GM23248 (cell line): ENCODE measurements around the gene ALCAM. TPM values are rescaled to one million over a fixed set of nuclear protein-coding genes. Genes with fewer than 3 reads are reported as not detected.

Experiments
- DNase-seq: peaks from one replicate; pipeline ENCODE4 v3.0.0-alpha.2; 2015
- H2AFZ ChIP-seq: fragments of 200-600 bp; sonication (generic); 2 replicates; pipeline ENCODE4 v1.6.1; 2016; ENCODE audit warnings: antibody characterized with exemption
- H3F3A ChIP-seq: fragments of 200-600 bp; sonication (generic); 2 replicates; pipeline ENCODE4 v1.6.1; 2016; ENCODE audit warnings: mild to moderate bottlenecking, antibody characterized with exemption, mixed run types; ENCODE audit not compliant: insufficient read depth
- H3K27ac ChIP-seq: fragments of 200-600 bp; sonication (generic); 2 replicates; pipeline ENCODE4 v1.5.1; 2016; ENCODE audit warnings: mild to moderate bottlenecking
- H3K27me3 ChIP-seq: fragments of 200-600 bp; sonication (generic); replicated peaks from 2 replicates; pipeline ENCODE4 v1.6.1; 2016; ENCODE audit warnings: mild to moderate bottlenecking; ENCODE audit not compliant: insufficient read depth
- H3K36me3 ChIP-seq: fragments of 200-600 bp; sonication (generic); 2 replicates; pipeline ENCODE4 v1.6.1; 2016; ENCODE audit warnings: low read depth, mild to moderate bottlenecking
- H3K4me1 ChIP-seq: fragments of 200-600 bp; sonication (generic); 2 replicates; pipeline ENCODE4 v1.6.1; 2016; ENCODE audit warnings: mild to moderate bottlenecking; ENCODE audit not compliant: insufficient read depth
- H3K4me2 ChIP-seq: fragments of 200-600 bp; sonication (generic); one replicate; pipeline ENCODE4 v1.6.1; 2016; ENCODE audit warnings: mild to moderate bottlenecking; ENCODE audit not compliant: unreplicated experiment
- H3K4me3 ChIP-seq: fragments of 200-600 bp; sonication (generic); 2 replicates; pipeline ENCODE4 v1.5.1; 2016; ENCODE audit warnings: mild to moderate bottlenecking
- H3K79me2 ChIP-seq: fragments of 200-600 bp; sonication (generic); 2 replicates; pipeline ENCODE4 v1.6.1; 2016; ENCODE audit warnings: mild to moderate bottlenecking; ENCODE audit not compliant: insufficient read depth
- H3K9ac ChIP-seq: fragments of 200-600 bp; sonication (generic); 2 replicates; pipeline ENCODE4 v1.6.1; 2016; ENCODE audit warnings: mild to moderate bottlenecking
- H3K9me2 ChIP-seq: fragments of 200-600 bp; sonication (generic); 2 replicates; pipeline ENCODE4 v1.6.1; 2016; ENCODE audit warnings: mixed run types, mild to moderate bottlenecking, moderate library complexity; ENCODE audit not compliant: insufficient read depth
- H3K9me3 ChIP-seq: fragments of 200-600 bp; sonication (generic); one replicate; pipeline ENCODE4 v1.6.1; 2017; ENCODE audit warnings: low read depth
- H4K20me1 ChIP-seq: fragments of 200-600 bp; sonication (generic); 2 replicates; pipeline ENCODE4 v1.6.0; 2016; ENCODE audit not compliant: insufficient read depth
- EZH2 ChIP-seq: fragments of 200-600 bp; sonication (generic); IDR thresholded peaks from 2 replicates; pipeline ENCODE4 v1.6.1; 2018; ENCODE audit warnings: antibody characterized with exemption, mild to moderate bottlenecking; ENCODE audit not compliant: insufficient read depth, poor library complexity, severe bottlenecking
- EZH2phosphoT487 ChIP-seq: fragments of 200-600 bp; sonication (generic); IDR thresholded peaks from 2 replicates; pipeline ENCODE4 v1.6.1; 2018; ENCODE audit warnings: antibody characterized with exemption, moderate library complexity, mild to moderate bottlenecking, low read depth; ENCODE audit not compliant: insufficient read depth
- WGBS, 2 experiments: methylation state at CpG; one replicate each; pipeline ENCODE4 v1.1.6; 2015 to 2017; ENCODE audit warnings: low lambda C conversion rate in 2 of 2, low coverage in 1 of 2; ENCODE audit errors: missing lambda C conversion rate in 2 of 2; 5-methylcytosine and 5-hydroxymethylcytosine counted together
- in situ Hi-C: fragments of 300-500 bp; cut with MboI; formaldehyde crosslinking; loops from 2 replicates; pipeline ENCODE4 v1.15.0; 2020
- polyA plus RNA-seq: library from polyadenylated mRNA; unstranded; fragments of >200 nt; fragmentation: Nextera tagmentation; extraction: Ambion mirVana; gene quantifications from 2 replicates; pipeline ENCODE4 v1.2.1, GENCODE V29; 2016
- total RNA-seq: library from RNA; depleted of rRNA; stranded (reverse); fragments of >200 nt; shearing (Covaris generic); gene quantifications from 2 replicates; pipeline ENCODE4 v1.2.3, GENCODE V29; 2014

The ALCAM gene
- total and polyA plus RNA-seq, 2 experiments from 2014 or later, result 88.7 to 208 TPM

- peak overlapping the region; percentile 57 for H3K27ac ChIP-seq
- no peaks in the 10 kb centered on the region for H4K20me1 ChIP-seq
- peaks cover 23% of the 10 kb centered on the region; the same call in 1 of the 2 replicates for H3F3A ChIP-seq
- peak overlapping the region; percentile 75 for H3K4me2 ChIP-seq
- 0 out of 2 replicates have a peak overlapping the region, but pooled peaks have one; percentile 5 for H3K4me3 ChIP-seq
- no peaks in the 10 kb centered on the region for H3K9me2 ChIP-seq
- H3K9me3 ChIP-seq, result no peaks in the 10 kb centered on the region
- WGBS, 2 experiments, result 56 to 57% methylated on average over 3 of the region's 3 CpGs
- peaks cover 86% of the 10 kb centered on the region for H3K79me2 ChIP-seq
- in situ Hi-C loops, result no loop called here
- peak; percentile 40 for DNase-seq
- peak overlapping the region; percentile 47 for H3K9ac ChIP-seq
- H3K27me3 ChIP-seq, result no peaks in the 10 kb centered on the region
- H3K4me1 ChIP-seq, result peaks cover 46% of the 10 kb centered on the region
- TF ChIP-seq EZH2phosphoT487, result no peak
- TF ChIP-seq EZH2, result no peak
- no peaks in the 10 kb centered on the region for H3K36me3 ChIP-seq
- H2AFZ ChIP-seq, result peak overlapping the region; percentile 42; the same call in 1 of the 2 replicates
Measured at GRCh38 chr3:105466072-105466471, 99.4 kb downstream of the ALCAM start.

GRCh38 chr3:105466495-105467404 lies 100.0 kb downstream of the ALCAM start:
- peaks cover 18% of the 10 kb centered on the region; the same call in 1 of the 2 replicates for H3F3A ChIP-seq
- H3K9me2 ChIP-seq, result no peaks in the 10 kb centered on the region
- peak; percentile 63 for DNase-seq
- H3K4me1 ChIP-seq, result peaks cover 44% of the 10 kb centered on the region
- TF ChIP-seq EZH2, result no peak
- TF ChIP-seq EZH2phosphoT487, result peak; percentile 59; the same call in 1 of the 2 replicates
- no peaks in the 10 kb centered on the region for H3K9me3 ChIP-seq
- no peaks in the 10 kb centered on the region for H3K36me3 ChIP-seq
- in situ Hi-C loops, result no loop called here
- peaks cover 86% of the 10 kb centered on the region for H3K79me2 ChIP-seq
- peak overlapping the region; percentile 75 for H3K4me2 ChIP-seq
- 40 to 43% methylated on average over 2 of the region's 2 CpGs for WGBS, 2 experiments
- no peaks in the 10 kb centered on the region for H4K20me1 ChIP-seq
- H3K9ac ChIP-seq, result peak overlapping the region; percentile 47
- peak overlapping the region; percentile 5; the same call in 1 of the 2 replicates for H3K4me3 ChIP-seq
- H3K27ac ChIP-seq, result peak overlapping the region; percentile 57
- no peaks in the 10 kb centered on the region for H3K27me3 ChIP-seq
- peak overlapping the region; percentile 42; the same call in 1 of the 2 replicates for H2AFZ ChIP-seq

- in situ Hi-C loops, result no loop called here
- H3K79me2 ChIP-seq, result peaks cover 83% of the 10 kb centered on the region
- H3K27me3 ChIP-seq, result no peaks in the 10 kb centered on the region
- no peak overlapping the region for H3K4me3 ChIP-seq
- no peak overlapping the region for H3K27ac ChIP-seq
- DNase-seq, result no peak
- H3K9ac ChIP-seq, result no peak overlapping the region
- TF ChIP-seq EZH2 (no peak), EZH2phosphoT487 (no peak)
- no peaks in the 10 kb centered on the region for H3K9me3 ChIP-seq
- no peaks in the 10 kb centered on the region for H3K9me2 ChIP-seq
- H2AFZ ChIP-seq, result no peak overlapping the region
- no peaks in the 10 kb centered on the region for H4K20me1 ChIP-seq
- H3K36me3 ChIP-seq, result no peaks in the 10 kb centered on the region
- H3K4me2 ChIP-seq, result no peak overlapping the region
- H3F3A ChIP-seq, result peaks cover 40% of the 10 kb centered on the region
- WGBS, 2 experiments, result 91 to 93% methylated on average over 2 of the region's 2 CpGs
- H3K4me1 ChIP-seq, result peaks cover 52% of the 10 kb centered on the region
Measured at GRCh38 chr3:105470851-105471250, 104.1 kb downstream of the ALCAM start.

GRCh38 chr3:105473521-105474223 lies 107.0 kb downstream of the ALCAM start:
- H3K9me3 ChIP-seq, result no peaks in the 10 kb centered on the region
- no peaks in the 10 kb centered on the region for H4K20me1 ChIP-seq
- no peak overlapping the region for H2AFZ ChIP-seq
- no peaks in the 10 kb centered on the region for H3K9me2 ChIP-seq
- peak overlapping the region; percentile 43 for H3K4me2 ChIP-seq
- in situ Hi-C loops, result no loop called here
- H3K27me3 ChIP-seq, result no peaks in the 10 kb centered on the region
- H3K4me1 ChIP-seq, result peaks cover 29% of the 10 kb centered on the region
- H3K79me2 ChIP-seq, result peaks cover 87% of the 10 kb centered on the region
- TF ChIP-seq EZH2phosphoT487 (no peak), EZH2 (no peak)
- H3K36me3 ChIP-seq, result no peaks in the 10 kb centered on the region; the same call in 1 of the 2 replicates
- H3K9ac ChIP-seq, result no peak overlapping the region
- H3K4me3 ChIP-seq, result no peak overlapping the region
- DNase-seq, result peak; percentile 87
- peak overlapping the region; percentile 59 for H3K27ac ChIP-seq
- H3F3A ChIP-seq, result peaks cover 22% of the 10 kb centered on the region
